Colon (tissue), 2 donors: ENCODE measurements around the gene IGLON5.

Experiments used
- FAIRE-seq: peaks from 2 replicates; lab custom pipeline; 2012; peaks lifted over from hg19 to GRCh38; lab: Jason Lieb, UNC
- donor health status: control.
- donor health status: control.

IGLON5 gene

GRCh38 chr19:51339313-51339686, 27.9 kb downstream of the IGLON5 start:
- no peak for FAIRE-seq

DNA sequence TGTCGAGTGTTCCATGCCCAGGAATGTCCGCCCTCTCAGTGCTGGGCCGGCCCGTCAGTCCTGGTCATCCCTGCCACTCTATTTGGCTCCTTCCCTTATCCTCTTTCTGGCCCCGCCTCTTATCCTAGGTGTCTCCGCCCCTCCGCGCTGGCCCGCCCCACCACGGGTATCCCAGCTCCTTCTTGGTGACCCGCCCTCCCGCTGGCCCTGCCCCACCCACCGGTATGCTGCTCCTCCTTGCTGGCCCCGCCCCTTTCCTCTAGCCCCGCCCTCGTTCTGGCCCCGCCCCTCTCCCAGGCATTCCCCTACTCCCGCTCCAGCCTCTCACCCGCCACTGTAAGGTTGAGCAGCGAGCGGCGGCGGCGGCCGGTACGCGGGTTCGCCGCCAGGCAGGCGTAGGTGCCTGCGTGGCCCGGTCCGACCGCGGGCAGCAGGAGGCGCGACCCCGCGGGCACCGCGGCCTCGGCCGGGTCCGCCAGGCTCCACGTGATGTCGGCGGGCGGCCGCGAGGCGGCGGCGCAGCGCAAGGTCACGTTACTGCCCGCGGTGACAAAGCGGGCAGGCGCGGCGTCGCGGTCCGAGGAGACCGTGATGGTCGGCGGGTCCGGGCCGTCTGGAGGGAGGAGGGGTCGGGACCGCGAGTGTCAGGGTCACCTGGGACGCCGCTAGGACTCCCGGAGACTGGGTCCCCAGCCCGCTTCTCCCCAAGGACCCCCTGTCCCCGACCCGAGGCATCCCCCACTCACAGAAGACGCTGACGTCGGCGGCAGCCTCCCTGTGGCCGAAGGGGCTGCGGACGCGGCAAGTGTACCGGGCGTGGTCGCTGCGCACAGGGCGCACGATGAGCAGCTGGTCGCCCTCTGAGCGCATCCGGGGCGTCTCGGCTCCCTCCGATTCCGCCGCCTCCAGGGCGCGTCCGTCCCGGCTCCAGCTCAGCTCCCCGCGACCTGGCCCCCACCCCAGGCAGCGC, 28.5 kb downstream of the IGLON5 start:
- FAIRE-seq, result no peak

DNA sequence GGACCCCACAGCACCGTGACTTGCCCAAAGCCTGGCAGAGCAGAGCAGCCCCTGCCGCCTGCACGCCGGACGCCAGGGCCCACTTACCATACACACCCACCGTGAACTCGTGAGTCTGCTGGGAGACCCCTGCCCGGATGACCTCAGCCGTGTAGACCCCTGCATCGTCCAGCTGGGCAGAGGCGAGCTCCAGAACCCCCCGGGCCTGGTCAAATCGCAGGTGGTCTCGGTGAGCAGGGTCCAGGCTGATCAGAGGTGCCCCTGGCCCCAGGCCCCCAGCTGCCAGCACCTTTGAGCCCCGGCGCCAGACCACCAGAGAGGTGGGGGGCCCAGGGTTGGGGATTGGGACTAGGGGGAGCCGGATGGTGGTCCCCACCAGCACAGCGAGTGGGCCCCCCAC, 29.6 kb downstream of the IGLON5 start:
- FAIRE-seq, result no peak

DNA sequence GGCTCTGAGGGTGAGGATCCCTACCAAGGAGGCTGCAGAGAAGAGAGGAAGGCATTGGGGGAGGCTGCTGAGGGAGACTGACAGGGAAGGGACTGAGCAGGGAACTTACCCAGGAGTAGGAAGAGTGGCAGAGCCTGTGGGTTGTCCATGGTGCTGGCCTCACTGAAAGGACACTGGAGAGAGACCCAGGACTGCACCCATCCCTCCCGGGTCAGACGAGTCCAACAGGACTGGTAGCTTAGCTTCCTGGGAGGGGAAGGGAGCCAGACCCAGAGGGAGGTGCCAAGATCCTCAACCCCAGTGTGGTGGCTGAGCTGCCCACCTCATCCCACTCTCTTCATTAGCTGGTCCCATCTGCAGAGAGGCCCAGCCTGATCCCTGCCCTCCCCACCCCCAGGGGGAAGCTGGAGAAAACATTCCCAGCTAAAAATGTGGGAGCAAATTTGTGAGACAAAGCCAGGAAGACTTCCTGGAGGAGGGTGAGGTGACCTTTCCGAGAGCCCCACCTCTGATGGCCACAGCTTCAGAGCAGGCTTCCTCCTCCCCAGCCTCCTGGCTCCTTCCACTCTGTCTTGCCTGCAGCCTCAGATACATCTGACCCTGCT, 30.6 kb downstream of the IGLON5 start, which contains the start of gene VSIG10L:
VSIG10L (minus strand) TSS at position 164 of the 605 bp plus-strand sequence; CDS start at position 149, 15 bp downstream.
- FAIRE-seq, result no peak

GRCh38 chr19:51342631-51343569, 31.5 kb downstream of the IGLON5 start:
- FAIRE-seq, result no peak

GRCh38 chr19:51345076-51345620, 33.7 kb downstream of the IGLON5 start:
- FAIRE-seq, result no peak

DNA sequence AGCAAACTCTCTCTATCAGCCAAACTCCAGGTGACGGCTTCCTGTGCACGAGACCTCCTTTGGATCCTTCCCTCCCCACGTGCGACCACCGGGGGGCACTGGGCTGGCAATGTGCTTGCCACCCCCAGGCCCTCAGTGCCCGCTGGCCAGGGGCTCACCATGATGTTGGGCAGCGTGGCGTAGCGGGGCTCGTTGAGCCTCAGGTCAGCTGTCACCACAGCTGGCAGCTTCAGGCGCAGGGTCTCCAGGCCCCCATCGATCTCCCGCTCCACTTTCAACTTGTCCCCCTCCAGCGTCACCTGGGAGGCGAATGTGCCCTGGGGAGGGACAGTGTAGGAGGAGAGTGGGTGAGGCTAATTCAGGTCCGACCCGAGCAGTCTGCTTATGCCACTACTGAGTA, 35.3 kb downstream of the IGLON5 start:
- FAIRE-seq, result no peak

DNA sequence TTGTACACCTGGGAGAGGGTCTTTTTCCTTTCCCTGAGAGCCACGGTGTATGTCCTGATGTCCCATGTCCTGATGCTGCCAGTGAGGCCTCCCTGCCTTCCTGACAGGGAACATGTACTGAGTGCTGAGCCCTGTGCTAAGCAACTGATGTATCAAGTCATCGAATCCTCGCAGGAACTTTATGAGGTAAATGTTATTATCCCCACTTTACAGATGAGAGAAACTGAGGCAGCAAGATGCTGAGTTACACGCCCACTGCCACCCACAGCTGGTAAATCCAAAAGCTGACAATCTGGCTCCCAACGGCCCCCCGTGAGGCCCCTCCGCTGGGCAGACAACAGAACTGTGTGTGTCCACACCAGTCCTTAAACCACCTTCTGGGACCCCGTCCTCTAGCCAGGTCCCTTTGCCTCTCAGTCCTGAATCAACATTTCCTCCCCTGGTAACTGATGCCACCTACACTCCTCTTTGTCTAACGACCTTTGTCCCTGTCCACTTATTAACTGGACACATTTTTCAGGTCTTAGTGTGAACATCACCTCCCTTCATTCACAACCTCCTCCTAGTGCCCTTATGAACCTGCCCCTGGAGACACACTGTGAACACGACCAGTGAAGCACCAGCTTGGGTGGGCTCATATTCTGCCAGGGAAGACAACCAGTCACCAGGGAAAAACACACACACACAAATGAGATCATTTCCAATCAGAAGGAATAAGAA, 35.9 kb downstream of the IGLON5 start:
- no peak for FAIRE-seq

GRCh38 chr19:51351266-51351990, 40.0 kb downstream of the IGLON5 start:
- no peak for FAIRE-seq

DNA sequence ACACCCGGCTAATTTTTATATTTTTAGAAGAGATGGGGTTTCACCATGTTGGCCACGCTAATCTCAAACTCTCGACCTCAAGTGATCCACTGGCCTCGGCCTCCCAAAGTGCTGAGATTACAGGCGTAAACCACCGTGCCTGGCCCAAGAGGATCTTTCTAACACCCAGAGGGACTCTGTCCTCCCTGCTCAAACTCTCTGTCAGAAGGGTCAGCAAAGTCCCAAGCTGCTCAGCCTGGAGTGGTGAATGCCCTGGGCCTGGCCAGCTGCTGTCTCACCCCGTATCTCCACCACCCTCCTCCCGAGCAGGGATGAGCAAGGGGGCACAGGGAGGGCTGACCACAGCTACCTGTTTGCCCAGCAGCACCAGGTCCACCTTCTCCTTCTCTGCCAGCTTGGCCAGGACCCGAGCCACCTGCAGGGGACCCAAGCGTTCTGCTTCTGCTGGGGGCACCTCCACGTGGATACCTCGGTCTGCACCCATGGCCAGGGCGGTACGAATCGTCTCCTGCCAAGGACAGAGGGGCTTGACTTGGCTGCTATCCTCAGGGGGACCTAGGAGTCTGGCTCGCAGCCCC, 41.4 kb downstream of the IGLON5 start:
- FAIRE-seq, result no peak

DNA sequence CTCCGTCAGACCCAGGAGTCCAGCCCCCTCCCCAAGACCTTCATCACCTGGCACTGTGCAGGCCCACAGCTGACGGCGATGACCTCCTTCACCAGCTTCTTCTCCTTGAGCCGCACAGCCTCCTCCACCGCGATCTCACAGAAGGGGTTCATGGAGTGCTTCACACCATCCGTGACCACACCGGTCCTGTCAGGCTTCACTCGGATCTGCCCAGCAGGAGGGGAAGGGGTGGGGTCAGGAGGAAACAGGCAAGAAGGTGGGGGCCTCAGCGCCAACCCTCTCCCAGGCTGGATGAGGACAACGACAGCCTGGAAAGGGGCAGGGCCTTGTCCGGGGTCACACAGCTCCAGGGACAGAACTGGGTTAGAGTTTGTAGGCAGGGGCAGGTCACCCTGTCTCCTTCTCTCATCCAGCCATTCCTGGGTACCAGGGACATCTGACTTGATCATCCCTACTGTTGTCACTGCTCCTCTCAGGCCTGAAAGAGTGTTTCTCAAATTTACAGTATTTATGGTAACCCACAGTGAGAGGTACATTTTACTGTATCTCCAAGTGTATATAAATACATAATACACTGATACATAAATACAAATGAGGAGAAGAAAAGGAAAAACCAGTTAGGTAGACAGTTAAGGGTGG, 42.8 kb downstream of the IGLON5 start:
- FAIRE-seq, result no peak

GRCh38 chr19:51354742-51355148, 43.3 kb downstream of the IGLON5 start:
- FAIRE-seq, result no peak

- no peak for FAIRE-seq
Observed at GRCh38 chr19:51356159-51356801, 44.8 kb downstream of the IGLON5 start.

DNA sequence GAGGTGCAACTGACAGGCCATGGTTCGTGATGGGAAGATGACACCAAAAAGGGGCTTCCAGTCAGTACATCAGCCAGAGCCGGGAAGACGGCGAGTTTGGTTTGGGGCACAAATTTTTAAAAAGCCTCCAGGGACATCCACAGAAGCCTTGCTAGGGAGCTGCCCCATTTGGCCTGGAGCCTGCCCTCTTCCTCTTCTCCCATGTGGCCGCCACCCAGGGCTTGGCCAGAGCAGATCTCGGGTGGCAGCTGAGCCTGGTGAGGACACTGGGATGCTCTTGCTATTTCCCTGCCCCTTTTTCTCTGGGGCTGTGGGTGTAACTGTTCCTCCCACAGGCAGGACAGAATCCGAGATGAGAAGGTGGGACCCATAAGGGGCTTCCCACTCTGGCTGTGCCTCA, 46.5 kb downstream of the IGLON5 start:
- FAIRE-seq, result no peak

DNA sequence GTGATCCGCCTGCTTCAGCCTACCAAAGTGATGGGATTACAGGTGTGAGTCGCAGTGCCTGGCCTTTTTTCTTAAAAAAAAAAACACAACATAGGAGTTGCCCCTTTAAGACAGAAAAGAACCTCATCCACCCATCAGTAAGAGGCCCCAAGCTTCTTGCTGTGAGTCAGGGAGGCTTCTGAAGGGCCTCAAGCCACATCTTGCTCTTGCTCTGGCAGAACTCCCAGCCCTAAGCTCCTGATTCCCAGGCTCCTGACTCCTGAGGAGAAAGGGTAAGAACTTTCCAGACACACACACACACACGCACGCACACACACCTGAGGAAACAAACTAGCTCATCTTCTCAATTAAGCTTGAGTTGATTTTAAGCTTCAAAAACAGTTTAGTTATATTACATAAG, 47.9 kb downstream of the IGLON5 start:
- FAIRE-seq, result no peak

- no peak for FAIRE-seq
Observed at GRCh38 chr19:51361239-51361638, 49.8 kb downstream of the IGLON5 start.

DNA sequence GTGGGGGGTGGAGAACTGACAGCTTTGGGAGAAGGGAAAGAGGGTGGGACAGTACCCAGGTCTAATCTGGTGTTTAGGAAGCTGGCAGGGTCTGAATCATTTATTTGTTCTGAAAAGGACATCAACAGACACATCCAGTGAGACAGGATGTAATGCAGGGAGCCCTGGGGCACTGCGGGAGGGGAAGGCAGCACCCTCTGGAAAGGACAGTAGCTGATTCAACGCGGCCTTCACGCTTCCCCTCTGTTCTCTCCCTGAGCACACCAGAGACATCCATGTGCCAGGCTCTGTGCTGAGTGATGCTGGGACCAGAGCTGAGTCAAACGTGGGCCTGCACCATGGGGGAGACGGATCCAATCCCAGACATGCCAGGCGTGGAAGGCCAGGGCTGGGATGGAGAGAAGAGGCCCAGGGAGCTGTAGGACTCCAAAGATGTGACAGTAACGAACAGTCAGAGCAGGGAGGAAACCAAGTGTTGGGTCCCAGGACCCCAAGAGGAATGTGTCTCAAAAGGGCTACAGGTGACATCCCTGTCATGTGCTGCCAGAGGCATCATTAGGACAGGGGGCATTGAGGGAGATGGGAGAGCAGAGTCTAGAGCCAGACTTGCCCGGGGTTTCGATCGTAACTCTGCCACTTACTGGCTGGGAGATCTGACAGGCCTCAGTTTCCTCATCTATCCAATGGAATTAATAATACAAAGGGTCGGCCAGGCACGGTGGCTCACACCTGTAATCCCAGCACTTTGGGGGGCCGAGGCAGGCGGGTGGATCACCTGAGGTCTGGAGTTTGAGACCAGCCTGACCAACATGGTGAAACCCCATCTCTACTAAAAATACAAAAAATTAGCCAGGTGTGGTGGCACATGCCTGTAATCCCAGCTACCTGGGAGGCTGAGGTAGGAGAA, 53.0 kb downstream of the IGLON5 start:
- no peak for FAIRE-seq
